Psoas muscle (tissue), 8 donors: ENCODE results near the gene AKR1A1. TPM values are rescaled to one million over a fixed set of nuclear protein-coding genes. Genes with fewer than 3 reads are reported as not detected.
A peak's percentile ranks its signal among the peaks of the same experiment; 100 is the strongest.
"Not testable (repeated sequence)": the region's sequence is repeated elsewhere in the genome, so short reads cannot be mapped to it uniquely, and the experiment has no call there.

Experiments
- ATAC-seq, 4 donors: fragments of 200-7000 bp; cut with Tn5 transposase; one replicate each; pipeline ENCODE4 v1.9.1; 2020; ENCODE audit warnings: moderate library complexity in 3 of 4, mild to moderate bottlenecking in 2 of 4
- DNase-seq, 2 donors: peaks; one replicate each; pipeline ENCODE4 v3.0.0-alpha.2; 2020
- H3K27ac ChIP-seq: fragments of 200-600 bp; one replicate; pipeline ENCODE4 v1.8.0; 2022
- H3K27me3 ChIP-seq, 3 donors: fragments of 200-600 bp in 1 of 3; one replicate each; pipeline versions ENCODE4 v1.6.1 to v1.8.0; 2013 to 2022; ENCODE audit warnings: low read length in 2 of 3, mild to moderate bottlenecking in 2 of 3, moderate library complexity in 1 of 3; ENCODE audit not compliant: insufficient read depth in 3 of 3
- H3K36me3 ChIP-seq, 2 donors: fragments of 200-600 bp in 1 of 2; one replicate each; pipeline versions ENCODE4 v1.6.1 to v1.8.0; 2013 to 2022; ENCODE audit warnings: low read depth in 1 of 2, mild to moderate bottlenecking in 1 of 2, moderate library complexity in 1 of 2; ENCODE audit not compliant: insufficient read depth in 1 of 2
- H3K4me1 ChIP-seq: fragments of 200-600 bp; one replicate; pipeline ENCODE4 v1.8.0; 2022
- H3K4me3 ChIP-seq: fragments of 200-600 bp; one replicate; pipeline ENCODE4 v1.8.0; 2022; ENCODE audit warnings: mild to moderate bottlenecking
- H3K9me3 ChIP-seq: fragments of 200-600 bp; one replicate; pipeline ENCODE4 v1.8.0; 2022
- CTCF ChIP-seq: fragments of 200-600 bp; IDR thresholded peaks from one replicate; pipeline ENCODE4 v1.8.0; 2022; ENCODE audit warnings: antibody characterized with exemption
- WGBS, 3 donors: extraction: QIAGEN DNeasy Blood & Tissue Kit; methylation state at CpG; one replicate each; pipeline versions ENCODE4 v1.1.6 to v1.1.7; 2013; 5-methylcytosine and 5-hydroxymethylcytosine counted together
- intact Hi-C, 2 donors: fragments of 100-400 bp; cut with DNase I; formaldehyde crosslinking; loops; one replicate each; pipeline versions ENCODE4 v1.11.0 to v1.14.2; 2022
- polyA plus RNA-seq, 3 donors: library from polyadenylated mRNA; stranded (reverse); fragments of 200-250 nt; gene quantifications; one replicate each; pipeline ENCODE4 v1.2.3, GENCODE V29; 2013
- total RNA-seq, 4 donors: library from RNA; stranded (reverse); fragmentation: NEBNext Ultra II Directional in 2 of 4; extraction: Animal tissue kit (Norgen Biotek cat#: 25700) in 2 of 4; gene quantifications; one replicate each; pipeline versions ENCODE4 v1.2.1 to v1.2.4, GENCODE V29; 2021 to 2023
- donor health status: healthy with polysubstance abuse.
- donor health status: DM: no; HTN: no; CAD: no; lungs with moderate emphysema.
- donor health status: Bipolar disorder and iron deficiency.
- donor health status: healthy.
- donor health status: DM: yes; HTN: yes; CAD: no.
- donor health status: DM: no; HTN: no; CAD: no.
- donor health status: DM: no; HTN: no; CAD: no.
- donor health status: DM: yes; HTN: yes; CAD: no.

Gene AKR1A1
- total and polyA plus RNA-seq, 7 donors = 35.6 to 91.5 (median 46.6) TPM

GRCh38 chr1:45510972-45511527, 39.6 kb upstream of the AKR1A1 start:
- Histone ChIP-seq H3K27ac (no peak overlapping the region), H3K4me3 (no peak overlapping the region), H3K9me3 (no peaks in the 10 kb centered on the region), H3K4me1 (no peaks in the 10 kb centered on the region), H3K27me3 (no peaks in the 10 kb centered on the region), H3K36me3 (peaks cover 22 to 74% of the 10 kb centered on the region in 2 donors)
- WGBS, 3 donors = 80 to 90% (median 82%) methylated on average over 4 of the region's 4 CpGs
- DNase-seq (no peak), ATAC-seq (no peak)
- intact Hi-C loops = no loop called here
- no peak for TF ChIP-seq CTCF

- Histone ChIP-seq H3K4me1 (peaks cover 3% of the 10 kb centered on the region), H3K27me3 (no peaks in the 10 kb centered on the region), H3K4me3 (no peak overlapping the region), H3K9me3 (no peaks in the 10 kb centered on the region), H3K27ac (peak overlapping the region; percentile 42), H3K36me3 (peaks cover 31 to 89% of the 10 kb centered on the region in 2 donors)
- intact Hi-C loops = loop anchor here in 1 of 2 donors (2.0 kb wide), 1 partner anchor 58 kb away; no protein-coding TSS in a partner anchor
- DNase-seq (peak; percentile 43 to 74), ATAC-seq (peak; percentile 72 to 87 (median 84))
- TF ChIP-seq CTCF = peak; percentile 68
- WGBS, 3 donors = 93 to 100% (median 100%) methylated on average over 1 of the region's 1 CpG
These were observed 38.0 kb upstream of the AKR1A1 start for GRCh38 chr1:45512641-45513054.

- intact Hi-C loops = loop anchor here (2.0 kb wide), 2 partner anchors 55 to 57 kb away; no protein-coding TSS in a partner anchor
- not testable (repeated sequence) for DNase-seq, H3K9me3 ChIP-seq, H3K27me3 ChIP-seq, ATAC-seq, H3K4me1 ChIP-seq, H3K4me3 ChIP-seq, H3K27ac ChIP-seq
- peaks cover 32 to 99% of the 10 kb centered on the region in 2 donors for H3K36me3 ChIP-seq
- WGBS, 3 donors = 56 to 69% (median 58%) methylated on average over 8 to 9 of the region's 9 CpGs
These were observed 36.9 kb upstream of the AKR1A1 start for GRCh38 chr1:45513532-45514260.

GRCh38 chr1:45516036-45516435, 34.6 kb upstream of the AKR1A1 start:
- WGBS, 3 donors = 58 to 73% (median 58%) methylated on average over 3 of the region's 3 CpGs
- TF ChIP-seq CTCF = no peak

GRCh38 chr1:45516465-45516864, 34.2 kb upstream of the AKR1A1 start:
- DNase-seq (no peak), ATAC-seq (no peak)
- H3K9me3 ChIP-seq = no peaks in the 10 kb centered on the region
- intact Hi-C loops = no loop called here
- 83 to 96% (median 89%) methylated on average over 4 of the region's 4 CpGs for WGBS, 3 donors
- H3K4me3 ChIP-seq = no peak overlapping the region
- peaks cover 32 to 73% of the 10 kb centered on the region in 2 donors for H3K36me3 ChIP-seq
- no peak for TF ChIP-seq CTCF
- H3K27ac ChIP-seq = no peak overlapping the region
- peaks cover 17% of the 10 kb centered on the region for H3K4me1 ChIP-seq
- no peaks in the 10 kb centered on the region for H3K27me3 ChIP-seq

More at GRCh38 chr1:45516036-45516435, 34.6 kb upstream of the AKR1A1 start:
- intact Hi-C loops = no loop called here
- Histone ChIP-seq H3K27ac (no peak overlapping the region), H3K4me1 (peaks cover 17% of the 10 kb centered on the region), H3K4me3 (no peak overlapping the region), H3K9me3 (no peaks in the 10 kb centered on the region), H3K27me3 (no peaks in the 10 kb centered on the region), H3K36me3 (peaks cover 32 to 77% of the 10 kb centered on the region in 2 donors)
- no peak for ATAC-seq
- DNase-seq = no peak

GRCh38 chr1:45518366-45518765, 32.3 kb upstream of the AKR1A1 start:
- Histone ChIP-seq H3K4me1 (peaks cover 17% of the 10 kb centered on the region), H3K36me3 (peaks cover 27 to 54% of the 10 kb centered on the region in 2 donors), H3K4me3 (peak overlapping the region; percentile 89), H3K27ac (peak overlapping the region; percentile 14)
- DNase-seq, H3K9me3 ChIP-seq, intact Hi-C loops, H3K27me3 ChIP-seq, ATAC-seq: not testable (repeated sequence)
- 74 to 91% (median 90%) methylated on average over 4 of the region's 4 CpGs for WGBS, 3 donors
